HepG2 (cell line): ENCODE results near the gene MTCL1. TPM values are rescaled to one million over a fixed set of nuclear protein-coding genes. Genes with fewer than 3 reads are reported as not detected.

Source experiments
- ATAC-seq: fragments of 200-7000 bp; cut with Tn5 transposase; 3 replicates; pipeline ENCODE4 v1.9.1; 2020; ENCODE audit warnings: mild to moderate bottlenecking, moderate library complexity
- BruUV-seq: library from RNA; stranded (reverse); fragments of 400-500 nt; replicated peaks from 2 replicates; lab custom pipeline; 2021; lab: Mats Ljungman, UMichigan
- CTCF ChIA-PET: fragments of 300-600 bp; formaldehyde crosslinking; extraction: SDS; loops from one replicate; lab custom pipeline; 2021; ENCODE audit warnings: low total read pairs, inconsistent platforms, low intra/inter-chr PET ratio; lab: Yijun Ruan, JAX
- POLR2A ChIA-PET: fragments of 350-600 bp; sonication (Branson Sonifier 250); formaldehyde crosslinking; loops from one replicate; lab custom pipeline; 2020; ENCODE audit warnings: antibody characterized with exemption, inconsistent platforms; lab: Yijun Ruan, JAX
- DNase-seq: peaks from one replicate; pipeline ENCODE4 v3.0.0-alpha.2; 2015; ENCODE audit warnings: low spot score
- FAIRE-seq: peaks from 3 replicates; lab custom pipeline; 2011; peaks lifted over from hg19 to GRCh38; lab: Jason Lieb, UNC
- H2AFZ ChIP-seq: one replicate; pipeline ENCODE4 v1.6.1; 2011; ENCODE audit warnings: low read length, inconsistent platforms
- H3K27ac ChIP-seq: fragments of 300-600 bp; 3 replicates; pipeline ENCODE4 v1.8.0; 2011; ENCODE audit warnings: mixed run types, mild to moderate bottlenecking, mixed read lengths, low read length, inconsistent platforms; ENCODE audit not compliant: insufficient read depth; ENCODE audit errors: extremely low read length
- H3K27me3 ChIP-seq, 2 experiments: fragments of 200-600 bp in 1 of 2; 2 replicates in 1 of 2; 3 replicates in 1 of 2; pipeline versions ENCODE4 v1.6.0 to v1.8.0; 2011; ENCODE audit warnings: low read length in 2 of 2, mild to moderate bottlenecking in 2 of 2, moderate library complexity in 2 of 2, inconsistent platforms in 1 of 2; ENCODE audit not compliant: insufficient read depth in 2 of 2, control insufficient read depth in 1 of 2
- H3K36me3 ChIP-seq, 2 experiments: fragments of 200-600 bp in 1 of 2; replicated peaks in 1 of 2; 2 replicates in 1 of 2; 3 replicates in 1 of 2; pipeline versions ENCODE4 v1.5.1 to v1.8.0; 2011; ENCODE audit warnings: low read length in 2 of 2, inconsistent platforms in 1 of 2; ENCODE audit not compliant: insufficient read depth in 2 of 2, control insufficient read depth in 1 of 2
- H3K4me1 ChIP-seq: 2 replicates; pipeline ENCODE4 v1.5.1; 2012; ENCODE audit warnings: low read length, inconsistent platforms; ENCODE audit not compliant: insufficient read depth
- H3K4me2 ChIP-seq: 2 replicates; pipeline ENCODE4 v1.6.0; 2011; ENCODE audit warnings: low read depth, low read length, inconsistent platforms
- H3K4me3 ChIP-seq, 3 experiments: fragments of 200-600 bp in 1 of 3; sonication (generic), shearing (Covaris generic) in 1 of 3; replicated peaks in 1 of 3; 2 replicates each; pipeline ENCODE4 v1.5.1; 2011 to 2016; ENCODE audit warnings: low read length in 3 of 3, inconsistent platforms in 2 of 3, low read depth in 2 of 3, mild to moderate bottlenecking in 2 of 3, control low read depth in 1 of 3, mixed read lengths in 1 of 3; ENCODE audit not compliant: insufficient read depth in 1 of 3
- H3K79me2 ChIP-seq: one replicate; pipeline ENCODE4 v1.6.1; 2011; ENCODE audit warnings: low read length, inconsistent platforms; ENCODE audit not compliant: insufficient read depth
- H3K9ac ChIP-seq: 2 replicates; pipeline ENCODE4 v1.6.0; 2011; ENCODE audit warnings: mild to moderate bottlenecking, low read depth, low read length, inconsistent platforms; ENCODE audit not compliant: insufficient read depth
- H3K9me3 ChIP-seq: 2 replicates; pipeline ENCODE4 v1.5.1; 2012; ENCODE audit warnings: mild to moderate bottlenecking, low read length
- H4K20me1 ChIP-seq: 2 replicates; pipeline ENCODE4 v1.6.0; 2011; ENCODE audit warnings: inconsistent platforms, mild to moderate bottlenecking, low read length, moderate library complexity; ENCODE audit not compliant: insufficient read depth
- ATRX ChIP-seq: sonication (generic); formaldehyde crosslinking; IDR thresholded peaks from 2 replicates; pipeline ENCODE4 v1.4.0; 2020; ENCODE audit warnings: missing genetic modification reagents, borderline replicate concordance
- BCL6 ChIP-seq: IDR thresholded peaks from 2 replicates; pipeline ENCODE4 v1.6.1; 2016; ENCODE audit warnings: missing genetic modification reagents, missing compliant biosample characterization
- MAFK ChIP-seq, 2 experiments: IDR thresholded peaks in 1 of 2; conservative IDR thresholded peaks in 1 of 2; 2 replicates each; pipeline ENCODE4 v1.6.1; 2011; ENCODE audit warnings: improper control_type of control experiment in 2 of 2, low read length in 2 of 2
- MED1 ChIP-seq: sonication (generic); formaldehyde crosslinking; IDR thresholded peaks from 2 replicates; pipeline ENCODE4 v1.4.0; 2020; ENCODE audit warnings: missing genetic modification reagents
- RFXAP ChIP-seq: sonication (generic); formaldehyde crosslinking; IDR thresholded peaks from 2 replicates; pipeline ENCODE4 v1.4.0; 2020; ENCODE audit warnings: missing genetic modification reagents, borderline replicate concordance
- ZFP82 ChIP-seq: sonication (generic); formaldehyde crosslinking; IDR thresholded peaks from 2 replicates; pipeline ENCODE4 v1.5.1; 2020; ENCODE audit warnings: mild to moderate bottlenecking, missing genetic modification reagents, borderline replicate concordance
- ZNF230 ChIP-seq: sonication (generic); formaldehyde crosslinking; IDR thresholded peaks from 2 replicates; pipeline ENCODE4 v1.4.0; 2020; ENCODE audit warnings: mild to moderate bottlenecking, missing genetic modification reagents
- ZNF644 ChIP-seq: IDR thresholded peaks from 2 replicates; pipeline ENCODE4 v1.6.1; 2016; ENCODE audit warnings: low read depth
- WGBS: methylation state at CpG from one replicate; pipeline ENCODE4 v1.1.6; 2017; ENCODE audit warnings: low lambda C conversion rate; 5-methylcytosine and 5-hydroxymethylcytosine counted together
- in situ Hi-C: cut with HindIII; loops from 2 replicates; pipeline ENCODE4 v1.10.0; 2017; ENCODE audit warnings: low pct_unique_long_range_greater_than_20kb; ENCODE audit not compliant: extremely low pct_ligation_motif_present
- intact Hi-C: fragments of 100-400 bp; cut with micrococcal nuclease; formaldehyde crosslinking; loops from one replicate; pipeline ENCODE4 v1.10.0; 2022; ENCODE audit not compliant: unreplicated experiment
- polyA plus RNA-seq, 8 experiments: library from polyadenylated mRNA; depleted of rRNA in 3 of 8; stranded (reverse) in 7 of 8; unstranded in 1 of 8; fragments of >200 nt; fragmentation: Illumina TruSeq in 4 of 8; extraction: Trizol in 4 of 8; gene quantifications; 2 replicates each; pipeline versions ENCODE4 v1.2.1 to v1.2.3, GENCODE V29; 2011 to 2016; ENCODE audit warnings: low read depth in 4 of 8, missing spikeins in 1 of 8, mixed read lengths in 1 of 8; ENCODE audit not compliant: insufficient read depth in 1 of 8
- total RNA-seq, 5 experiments: library from RNA; depleted of rRNA; stranded (reverse); fragments of >200 nt; fragmentation: Illumina TruSeq; extraction: Trizol; gene quantifications; 2 replicates each; pipeline ENCODE4 v1.2.3, GENCODE V29; 2016; ENCODE audit warnings: low read depth in 1 of 5
- TF ChIP-seq, protein P1 (sequence below): sonication (generic); formaldehyde crosslinking; IDR thresholded peaks from 2 replicates; pipeline ENCODE4 v1.4.0; 2020; ENCODE audit warnings: missing genetic modification reagents
- TF ChIP-seq, protein P2 (sequence below): sonication (generic); formaldehyde crosslinking; IDR thresholded peaks from 2 replicates; pipeline ENCODE4 v1.4.0; 2020; ENCODE audit warnings: mild to moderate bottlenecking, low read depth, missing genetic modification reagents
- TF ChIP-seq, protein P3 (sequence below): IDR thresholded peaks from 2 replicates; pipeline ENCODE4 v1.6.1; 2018; ENCODE audit warnings: missing genetic modification reagents, mild to moderate bottlenecking, missing compliant biosample characterization

MTCL1 gene
- total and polyA plus RNA-seq, 2 of the 13 experiments (the other 11 are each of a cell fraction or from before 2014, with no cell fraction given), result 3.1 to 3.2 TPM

DNA sequence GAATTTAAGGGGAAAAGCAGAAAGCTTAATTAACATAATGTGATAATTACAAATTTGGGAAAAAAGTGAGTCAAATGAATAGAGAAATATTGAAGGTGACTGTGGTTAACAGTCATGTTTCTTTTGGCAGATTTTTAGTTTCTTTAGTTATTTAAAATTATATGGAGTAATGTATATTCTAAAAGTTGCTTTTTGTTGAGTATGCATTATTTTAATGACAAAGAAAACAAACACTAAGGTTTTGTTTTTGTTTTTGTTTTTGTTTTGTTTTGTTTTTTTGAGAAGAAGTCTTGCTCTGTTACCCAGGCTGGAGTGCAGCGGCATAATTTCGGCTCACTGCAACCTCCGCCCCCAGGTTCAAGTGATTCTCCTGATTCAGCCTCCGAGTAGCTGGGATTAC, 30.3 kb upstream of the MTCL1 start:
- FAIRE-seq (no peak), DNase-seq (no peak), ATAC-seq (no peak)
- H3K27me3 ChIP-seq, result peaks cover 0 to 2% of the 10 kb centered on the region in 2 experiments; a peak in 1 of 5 replicates
- no peak overlapping the region for H3K27ac ChIP-seq
- H4K20me1 ChIP-seq, result no peaks in the 10 kb centered on the region
- in situ Hi-C loops (no loop called here), intact Hi-C loops (no loop called here)
- no TSS peak for BruUV-seq
- H3K9ac ChIP-seq, result no peak overlapping the region
- H3K4me2 ChIP-seq, result no peak overlapping the region
- no peaks in the 10 kb centered on the region; the same call in 1 of the 2 replicates for H3K9me3 ChIP-seq
- H3K36me3 ChIP-seq, result no peaks in the 10 kb centered on the region
- H3K4me3 ChIP-seq, result no peak overlapping the region
- no peak overlapping the region for H2AFZ ChIP-seq
- TF ChIP-seq MED1 (CRISPR knock-in tag) (no peak), MAFK (conservative IDR thresholded peaks at IDR 0.05 in 1 of 2, IDR thresholded peaks at IDR 0.05 in 1 of 2; ENCODE audit: low read length in 2 of 2) (peak; percentile 17 to 60; a peak in 3 of 4 replicates)
- no peaks in the 10 kb centered on the region for H3K79me2 ChIP-seq
- ChIA-PET CTCF (no interaction called here), POLR2A (no interaction called here)
- WGBS, result 58% methylated on average over 4 of the region's 4 CpGs
- no peaks in the 10 kb centered on the region for H3K4me1 ChIP-seq

DNA sequence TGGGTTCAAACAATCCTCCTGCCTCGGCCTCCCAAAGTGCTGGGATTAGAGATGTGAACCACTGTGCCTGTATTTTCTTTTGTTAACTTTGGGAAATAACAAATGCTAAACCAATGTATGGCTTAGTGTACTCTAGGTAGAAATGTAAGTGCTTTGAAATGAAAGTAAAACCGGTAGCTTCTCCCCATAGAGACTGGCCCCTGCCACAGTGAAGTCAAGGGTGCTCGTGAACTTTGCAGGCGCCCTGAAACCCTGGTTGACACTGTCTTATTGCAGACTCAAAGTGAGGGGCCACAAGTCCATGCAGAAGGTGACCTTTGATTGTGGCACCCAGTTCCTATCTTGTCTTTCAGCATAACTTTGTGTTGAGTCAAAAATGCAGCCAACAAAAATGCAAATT, 24.2 kb upstream of the MTCL1 start:
- intact Hi-C loops (no loop called here), in situ Hi-C loops (no loop called here)
- no peak overlapping the region for H3K4me3 ChIP-seq
- H3K79me2 ChIP-seq, result no peaks in the 10 kb centered on the region
- H3K9me3 ChIP-seq, result no peaks in the 10 kb centered on the region
- no peak overlapping the region for H3K9ac ChIP-seq
- no TSS peak for BruUV-seq
- ATAC-seq (no peak; the same call in 2 of the 3 replicates), DNase-seq (no peak), FAIRE-seq (no peak)
- H3K4me2 ChIP-seq, result peak overlapping the region; percentile 32; the same call in 1 of the 2 replicates
- H3K27me3 ChIP-seq, result no peaks in the 10 kb centered on the region
- WGBS, result 10% methylated on average over 4 of the region's 4 CpGs
- H4K20me1 ChIP-seq, result no peaks in the 10 kb centered on the region
- H3K4me1 ChIP-seq, result no peaks in the 10 kb centered on the region
- H2AFZ ChIP-seq, result no peak overlapping the region
- H3K36me3 ChIP-seq, result no peaks in the 10 kb centered on the region
- ChIA-PET CTCF (no interaction called here), POLR2A (no interaction called here)
- no peak overlapping the region for H3K27ac ChIP-seq
- TF ChIP-seq RFXAP (CRISPR knock-in tag) (no peak), BCL6 (CRISPR knock-in tag) (no peak), ZFP82 (CRISPR knock-in tag) (no peak), ZNF644 (no peak), ZNF230 (CRISPR knock-in tag) (no peak), ATRX (CRISPR knock-in tag) (no peak)
- TF ChIP-seq, protein P1, sequence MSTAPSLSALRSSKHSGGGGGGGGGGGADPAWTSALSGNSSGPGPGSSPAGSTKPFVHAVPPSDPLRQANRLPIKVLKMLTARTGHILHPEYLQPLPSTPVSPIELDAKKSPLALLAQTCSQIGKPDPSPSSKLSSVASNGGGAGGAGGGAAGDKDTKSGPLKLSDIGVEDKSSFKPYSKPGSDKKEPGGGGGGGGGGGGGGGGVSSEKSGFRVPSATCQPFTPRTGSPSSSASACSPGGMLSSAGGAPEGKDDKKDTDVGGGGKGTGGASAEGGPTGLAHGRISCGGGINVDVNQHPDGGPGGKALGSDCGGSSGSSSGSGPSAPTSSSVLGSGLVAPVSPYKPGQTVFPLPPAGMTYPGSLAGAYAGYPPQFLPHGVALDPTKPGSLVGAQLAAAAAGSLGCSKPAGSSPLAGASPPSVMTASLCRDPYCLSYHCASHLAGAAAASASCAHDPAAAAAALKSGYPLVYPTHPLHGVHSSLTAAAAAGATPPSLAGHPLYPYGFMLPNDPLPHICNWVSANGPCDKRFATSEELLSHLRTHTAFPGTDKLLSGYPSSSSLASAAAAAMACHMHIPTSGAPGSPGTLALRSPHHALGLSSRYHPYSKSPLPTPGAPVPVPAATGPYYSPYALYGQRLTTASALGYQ (CRISPR knock-in tag), result no peak
- TF ChIP-seq, protein P2, sequence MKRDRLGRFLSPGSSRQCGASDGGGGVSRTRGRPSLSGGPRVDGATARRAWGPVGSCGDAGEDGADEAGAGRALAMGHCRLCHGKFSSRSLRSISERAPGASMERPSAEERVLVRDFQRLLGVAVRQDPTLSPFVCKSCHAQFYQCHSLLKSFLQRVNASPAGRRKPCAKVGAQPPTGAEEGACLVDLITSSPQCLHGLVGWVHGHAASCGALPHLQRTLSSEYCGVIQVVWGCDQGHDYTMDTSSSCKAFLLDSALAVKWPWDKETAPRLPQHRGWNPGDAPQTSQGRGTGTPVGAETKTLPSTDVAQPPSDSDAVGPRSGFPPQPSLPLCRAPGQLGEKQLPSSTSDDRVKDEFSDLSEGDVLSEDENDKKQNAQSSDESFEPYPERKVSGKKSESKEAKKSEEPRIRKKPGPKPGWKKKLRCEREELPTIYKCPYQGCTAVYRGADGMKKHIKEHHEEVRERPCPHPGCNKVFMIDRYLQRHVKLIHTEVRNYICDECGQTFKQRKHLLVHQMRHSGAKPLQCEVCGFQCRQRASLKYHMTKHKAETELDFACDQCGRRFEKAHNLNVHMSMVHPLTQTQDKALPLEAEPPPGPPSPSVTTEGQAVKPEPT (CRISPR knock-in tag), result no peak
- TF ChIP-seq, protein P3, sequence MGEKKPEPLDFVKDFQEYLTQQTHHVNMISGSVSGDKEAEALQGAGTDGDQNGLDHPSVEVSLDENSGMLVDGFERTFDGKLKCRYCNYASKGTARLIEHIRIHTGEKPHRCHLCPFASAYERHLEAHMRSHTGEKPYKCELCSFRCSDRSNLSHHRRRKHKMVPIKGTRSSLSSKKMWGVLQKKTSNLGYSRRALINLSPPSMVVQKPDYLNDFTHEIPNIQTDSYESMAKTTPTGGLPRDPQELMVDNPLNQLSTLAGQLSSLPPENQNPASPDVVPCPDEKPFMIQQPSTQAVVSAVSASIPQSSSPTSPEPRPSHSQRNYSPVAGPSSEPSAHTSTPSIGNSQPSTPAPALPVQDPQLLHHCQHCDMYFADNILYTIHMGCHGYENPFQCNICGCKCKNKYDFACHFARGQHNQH (CRISPR knock-in tag), result no peak
